Fibroblast of skin of back (primary cell): Measurements from ENCODE around the gene DYRK3.

Experiments
- DNase-seq: peaks from one replicate; pipeline ENCODE4 v3.0.0-alpha.2; 2013

DYRK3 gene

DNA sequence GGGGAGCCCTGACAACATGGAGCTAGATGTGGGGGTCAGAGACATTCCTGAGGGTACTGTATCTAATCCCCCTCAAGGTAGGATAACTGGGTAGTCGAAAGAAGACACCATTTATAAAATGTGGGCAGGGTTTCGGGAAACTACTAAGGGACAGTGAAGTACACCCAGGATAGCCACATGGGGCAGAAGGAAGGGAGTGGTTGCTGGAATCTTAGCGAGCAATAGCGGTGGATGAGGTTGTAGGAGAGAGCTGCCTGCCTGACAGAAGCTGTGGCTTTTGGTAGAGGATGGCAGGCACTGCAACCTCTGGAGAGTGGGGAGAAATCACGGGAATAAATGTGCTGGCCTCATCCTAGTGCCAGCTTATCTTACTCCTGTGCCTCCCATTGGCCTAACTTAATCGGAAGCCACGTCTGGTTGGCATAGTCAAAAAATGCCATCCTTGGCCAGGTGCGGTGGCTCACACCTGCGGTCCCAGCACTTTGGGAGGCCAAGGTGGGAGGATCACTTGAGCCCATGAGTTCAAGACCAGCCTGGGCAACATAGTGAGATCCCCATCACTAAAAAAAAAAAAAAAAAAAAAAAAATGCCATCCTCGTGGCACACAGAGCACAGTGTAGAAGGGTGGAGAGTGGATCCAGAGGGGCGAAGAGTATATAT, 26.0 kb downstream of the DYRK3 start:
- no peak for DNase-seq

DNA sequence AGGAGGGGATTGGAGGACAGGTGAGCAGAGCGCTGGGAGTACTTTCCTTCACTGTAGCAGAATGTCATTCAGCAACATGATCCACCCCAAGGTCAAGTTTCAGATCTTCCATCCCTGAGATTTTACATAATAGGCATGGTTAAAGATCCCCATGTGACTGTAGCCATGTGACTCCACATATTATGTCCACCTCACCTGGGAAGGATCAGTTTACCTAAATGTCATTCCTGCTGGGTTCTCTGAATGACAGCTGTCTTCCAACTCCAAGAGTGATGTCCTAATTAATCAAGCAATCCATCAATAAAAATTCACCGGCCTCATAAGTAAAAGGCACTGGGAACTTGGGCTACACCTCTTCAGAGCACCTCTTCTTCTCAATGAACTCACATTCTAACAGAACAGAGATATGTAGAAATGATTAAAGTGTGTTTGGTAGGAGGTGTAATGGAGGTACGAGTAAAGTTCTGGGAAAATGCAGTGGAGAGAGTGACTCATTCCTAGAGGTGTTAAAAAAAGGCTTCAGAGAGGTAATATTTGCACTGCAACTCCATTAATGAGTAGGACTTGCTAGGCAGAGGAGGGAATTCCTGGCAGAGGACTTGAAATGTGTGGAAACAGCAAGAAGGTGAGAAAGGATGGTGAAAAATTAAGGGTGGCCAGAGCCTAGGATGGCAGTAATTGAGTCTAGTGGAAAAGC, 27.2 kb downstream of the DYRK3 start:
- DNase-seq: no peak

DNA sequence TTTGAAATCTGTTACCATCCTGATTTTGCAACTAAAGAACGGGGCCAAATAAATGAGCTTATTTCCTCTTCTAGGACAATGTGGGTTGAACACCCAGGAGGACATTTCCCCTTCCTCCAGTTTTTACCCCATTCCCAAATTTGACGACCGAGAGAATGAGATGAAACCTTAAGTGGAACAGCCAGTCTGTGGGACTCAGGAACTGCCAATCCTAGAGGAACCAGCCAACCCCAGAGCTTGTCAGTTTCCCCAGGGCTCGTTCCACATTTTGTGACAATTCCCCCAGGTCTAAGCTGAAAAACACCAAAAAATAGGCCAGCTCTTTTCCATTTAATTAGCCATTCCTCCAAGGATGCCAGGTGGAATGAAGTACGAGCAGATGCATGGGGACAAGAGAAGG, 28.0 kb downstream of the DYRK3 start:
- no peak for DNase-seq

DNA sequence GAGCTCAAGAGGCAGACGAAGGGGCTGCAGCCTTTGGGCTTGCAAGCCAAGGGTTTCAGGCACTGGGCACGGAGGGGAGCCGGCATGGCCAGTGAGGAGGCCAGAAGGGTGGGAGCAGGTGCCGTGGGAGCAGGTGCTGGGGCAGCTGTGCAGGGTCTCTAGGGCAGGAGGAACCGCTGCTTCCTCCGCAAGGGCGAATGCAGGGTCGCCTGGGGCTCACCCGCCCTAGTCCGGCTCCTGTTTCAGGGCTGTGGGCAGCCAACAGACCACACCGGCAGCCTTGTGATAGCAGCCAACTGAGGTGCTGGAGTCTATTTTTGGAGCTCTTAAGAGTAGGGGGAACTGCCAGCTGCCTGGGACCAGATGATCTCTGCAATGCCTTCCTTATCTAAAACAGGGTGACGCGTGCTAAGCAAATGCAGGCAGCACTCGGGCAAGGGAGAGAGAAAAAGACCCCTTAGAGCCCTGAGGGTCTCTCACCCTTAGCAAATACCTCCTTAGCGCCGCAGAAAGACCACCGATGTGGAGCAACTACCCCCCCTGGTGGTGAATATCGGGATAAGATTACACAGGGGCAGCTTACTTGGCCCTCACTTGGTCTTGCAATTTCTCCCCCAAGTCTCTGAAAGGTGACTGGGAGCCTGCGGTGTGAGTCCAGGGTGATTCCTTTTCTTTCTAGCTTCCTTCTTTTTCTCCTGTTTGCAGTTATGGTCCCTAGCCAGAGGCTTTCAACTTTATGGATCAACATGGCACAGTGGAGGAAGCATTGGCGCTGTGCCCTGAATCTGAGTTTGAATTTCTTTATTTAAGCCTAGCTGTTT, 28.7 kb downstream of the DYRK3 start:
- DNase-seq: peak; percentile 54

DNA sequence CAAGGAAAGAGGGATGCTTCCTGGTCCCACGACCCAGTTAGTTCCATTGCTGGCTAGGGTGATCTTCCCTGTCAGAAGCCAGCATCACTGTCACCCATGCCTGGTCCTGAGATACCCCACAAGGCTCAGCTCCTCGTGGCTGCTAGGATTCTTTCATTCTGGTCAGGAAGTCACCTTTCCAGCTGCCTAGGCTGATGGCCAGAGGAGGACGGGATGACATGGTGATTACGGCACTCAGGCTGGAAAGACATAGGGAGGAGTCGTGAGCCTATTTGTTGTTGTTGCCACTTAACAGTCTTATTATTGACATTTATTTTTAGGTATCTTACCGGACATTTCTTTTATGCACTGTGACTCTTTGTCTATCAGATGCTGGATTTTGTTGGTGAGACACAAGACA, 29.4 kb downstream of the DYRK3 start:
- DNase-seq: no peak

DNA sequence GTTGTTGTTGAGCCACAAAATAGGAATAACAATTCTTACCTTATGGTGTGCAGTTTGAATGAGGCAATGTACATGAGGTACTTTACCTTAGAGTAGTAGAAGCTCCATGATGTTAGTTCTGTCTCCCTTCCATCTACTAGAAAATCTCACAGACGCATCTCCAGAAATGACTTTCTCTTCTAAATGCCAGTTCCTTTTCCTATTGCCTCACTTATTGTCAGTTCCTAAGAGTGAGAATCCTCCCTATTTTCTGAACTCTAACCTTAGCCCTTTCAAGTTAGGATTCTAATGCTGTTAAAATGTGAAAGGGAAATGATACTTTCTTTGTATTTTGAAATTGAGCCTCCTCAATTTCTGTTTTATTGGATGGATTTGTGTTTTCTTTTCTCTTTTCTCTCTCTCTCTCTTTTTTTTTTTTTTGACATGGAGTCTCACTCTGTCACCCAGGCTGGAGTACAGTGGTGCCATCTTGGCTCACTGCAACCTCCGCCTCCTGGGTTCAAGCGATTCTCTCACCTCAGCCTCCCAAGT, 30.8 kb downstream of the DYRK3 start:
- DNase-seq: no peak

DNA sequence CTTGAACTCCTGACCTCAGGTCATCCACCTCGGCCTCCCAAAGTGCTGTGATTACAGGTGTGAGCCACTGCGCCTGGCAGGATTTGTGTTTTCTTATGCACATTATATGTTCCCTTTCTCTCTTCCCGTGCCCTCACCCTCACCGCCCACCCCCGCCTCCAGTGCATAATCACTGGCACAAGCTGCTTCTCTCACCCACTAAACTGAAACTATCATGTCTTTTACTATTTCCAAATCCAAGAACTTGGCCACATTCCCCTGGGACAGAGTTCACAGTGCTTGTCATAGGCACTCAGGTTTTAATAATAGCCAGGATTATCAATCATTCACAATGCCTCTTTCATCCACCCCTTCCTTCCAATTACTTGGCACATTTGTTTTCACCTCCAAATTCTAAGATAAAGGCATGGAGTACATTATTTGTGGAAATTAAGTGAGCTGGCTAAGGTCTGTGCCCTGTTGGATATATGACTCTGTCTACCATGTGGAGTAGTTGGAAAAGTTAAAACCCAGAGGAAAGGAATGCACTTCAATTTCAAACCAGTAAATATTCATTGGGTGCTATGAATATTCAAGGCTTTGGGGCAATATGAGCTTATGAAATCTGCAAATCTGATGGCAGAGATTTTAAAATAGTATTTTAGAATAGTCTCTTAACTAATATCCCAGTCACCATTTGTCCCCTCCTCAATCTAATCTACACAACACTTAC, 31.8 kb downstream of the DYRK3 start:
- DNase-seq: no peak

DNA sequence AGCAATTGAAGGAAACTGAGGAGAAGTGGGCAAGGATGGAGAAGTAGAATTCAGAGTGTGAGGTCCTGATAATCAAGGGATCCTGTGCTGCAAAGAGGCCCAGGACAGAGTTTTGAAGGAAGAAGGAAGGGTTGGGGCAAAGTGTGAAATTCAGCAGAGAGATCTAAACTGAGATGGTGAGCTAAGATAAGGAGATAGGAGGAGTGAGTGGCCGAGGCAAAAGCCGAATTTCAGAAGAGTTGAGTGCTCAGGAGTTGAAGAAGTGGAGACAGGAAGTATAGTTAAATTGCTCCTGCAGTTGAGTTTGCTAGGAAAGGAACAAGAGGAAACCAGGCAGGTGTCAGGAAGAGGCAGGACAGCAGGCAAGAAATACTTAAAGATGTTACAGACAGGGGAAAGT, 33.0 kb downstream of the DYRK3 start:
- DNase-seq: no peak

DNA sequence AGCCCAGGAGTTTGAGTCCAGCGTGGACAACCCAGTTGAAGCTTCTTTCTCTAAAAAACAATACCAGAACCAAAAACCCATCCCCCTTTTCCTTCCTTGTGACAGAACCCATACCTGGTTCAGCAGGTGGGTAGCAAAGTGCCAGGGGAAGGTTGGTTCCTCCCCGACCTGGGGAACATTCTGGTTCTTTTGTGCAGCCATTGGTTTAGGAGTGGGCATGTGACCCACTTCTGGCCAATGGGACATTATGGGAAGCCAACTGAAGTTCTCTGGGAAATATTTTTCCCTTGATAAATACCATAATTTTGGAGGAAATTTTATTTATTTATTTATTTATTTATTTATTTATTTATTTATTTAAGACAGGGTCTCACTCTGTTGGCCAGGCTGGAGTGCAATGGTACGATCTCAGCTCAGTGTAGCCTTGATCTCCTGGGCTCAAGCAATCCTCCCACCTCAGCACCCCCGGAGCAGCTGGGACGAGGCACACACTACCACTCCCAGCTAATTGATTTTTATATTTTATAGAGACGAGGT, 33.6 kb downstream of the DYRK3 start:
- no peak for DNase-seq

DNA sequence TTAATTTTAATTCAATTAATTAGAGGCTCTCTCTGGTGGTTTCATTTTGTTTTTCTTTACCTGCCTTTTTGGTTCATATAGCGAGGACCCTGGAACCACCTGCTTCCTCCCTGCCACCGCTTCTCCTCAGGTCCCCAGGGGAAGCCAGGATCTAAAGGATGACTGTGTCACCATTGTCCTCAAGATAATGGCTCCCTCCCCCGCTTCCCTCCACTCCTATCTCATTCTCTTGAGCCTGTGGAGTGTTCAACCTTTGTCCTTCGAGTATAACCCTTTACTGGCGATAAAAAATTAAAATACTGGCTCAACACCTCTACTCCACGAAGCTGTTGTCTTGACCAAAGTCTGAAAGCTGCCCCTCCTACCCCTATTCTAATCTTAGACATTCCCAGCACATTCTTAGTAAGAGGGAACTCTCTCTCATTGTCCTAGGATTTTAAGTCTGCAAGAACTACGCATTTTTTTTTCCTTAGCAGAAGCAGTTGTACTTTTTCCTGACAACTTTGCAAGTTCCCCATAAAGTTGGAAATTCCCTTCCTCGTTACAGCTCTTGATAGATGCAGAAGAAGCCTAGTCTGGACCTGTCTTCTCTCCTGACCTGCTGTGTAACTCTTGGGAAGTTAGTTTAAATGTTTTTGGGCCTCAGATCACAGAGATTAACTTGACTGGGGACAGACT, 36.8 kb downstream of the DYRK3 start:
- DNase-seq: no peak

DNA sequence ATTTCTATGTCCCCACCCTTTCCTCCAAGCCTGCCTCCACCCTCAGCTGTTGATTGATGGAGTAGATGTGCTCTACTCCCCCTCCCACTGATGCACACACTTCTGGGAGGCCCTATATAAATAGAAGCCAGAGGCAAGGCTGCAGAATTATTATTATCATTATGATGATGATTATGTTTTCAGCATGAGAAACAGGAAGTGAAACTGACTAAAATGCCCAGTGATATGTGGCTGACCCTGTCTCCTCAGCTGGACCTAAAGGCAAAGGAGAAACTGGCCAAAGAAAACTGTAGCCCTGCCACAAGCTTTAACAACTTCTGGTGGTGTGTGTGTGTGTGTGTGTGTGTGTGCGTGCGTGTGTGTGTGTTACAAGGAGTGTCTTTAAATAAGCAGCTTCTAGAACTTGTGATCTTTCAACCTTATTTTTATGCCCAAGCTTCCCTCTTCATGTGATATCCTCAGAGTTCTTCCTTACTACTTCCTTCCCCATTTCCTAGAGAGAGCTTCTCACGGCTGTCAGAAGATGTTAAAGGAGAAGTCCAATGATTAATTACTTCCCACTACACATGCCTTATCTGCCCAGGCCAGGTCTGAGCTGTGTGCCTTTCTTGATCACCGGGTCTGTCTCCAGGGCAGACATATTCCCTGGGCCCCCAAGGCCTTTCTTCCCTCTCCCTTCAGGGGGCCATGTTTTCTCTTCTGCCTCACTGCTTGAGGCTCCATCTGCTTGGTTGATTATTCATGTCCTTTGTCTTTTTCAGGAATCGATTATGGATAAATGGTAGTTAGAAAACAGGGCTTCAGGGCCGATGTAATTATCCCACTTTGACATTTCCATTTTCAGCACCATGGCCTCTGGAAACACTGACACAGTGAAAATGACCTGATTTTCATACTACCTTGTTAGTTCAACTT, 37.8 kb downstream of the DYRK3 start:
- peak; percentile 59 for DNase-seq

DNA sequence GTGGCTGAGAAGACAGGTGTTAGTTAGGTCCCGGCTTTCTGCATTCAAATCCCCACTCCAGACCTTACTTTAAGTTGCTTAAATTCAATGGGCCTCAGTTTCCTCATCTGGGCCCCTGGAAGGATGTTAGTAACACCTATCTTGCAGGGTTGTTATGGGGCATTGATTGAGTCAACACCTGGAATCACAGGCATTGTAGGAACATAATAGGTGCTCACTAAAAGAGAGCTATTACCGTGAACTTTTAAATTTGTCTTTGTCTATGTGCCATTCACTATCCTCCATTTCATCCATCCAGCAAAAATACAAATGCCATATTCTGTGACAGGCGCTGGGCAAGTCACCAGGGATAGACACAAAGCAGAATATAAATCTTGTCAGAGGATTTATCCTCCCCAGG, 38.9 kb downstream of the DYRK3 start:
- no peak for DNase-seq

DNA sequence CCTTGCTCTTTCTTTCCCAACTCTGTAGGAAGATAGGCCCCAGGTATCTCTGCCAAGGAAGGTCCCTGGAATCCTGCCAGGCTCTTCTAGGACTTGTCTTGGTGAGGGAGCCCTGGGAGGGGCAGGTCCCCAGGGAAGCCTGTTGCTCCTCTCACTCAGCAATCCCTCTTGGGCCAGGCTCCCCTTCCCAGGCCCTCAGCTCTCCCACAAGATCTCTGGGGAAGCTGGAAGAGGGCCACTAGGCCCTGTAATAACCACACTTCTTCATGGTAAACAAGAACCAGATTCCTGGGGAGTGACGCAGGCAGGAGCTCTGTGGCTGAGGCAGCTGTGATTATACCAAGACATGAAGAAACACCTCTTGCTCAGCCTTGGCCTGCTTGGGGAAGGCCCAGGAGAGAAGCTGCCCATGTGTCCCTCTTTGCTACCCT, 39.4 kb downstream of the DYRK3 start:
- DNase-seq: peak; percentile 99

DNA sequence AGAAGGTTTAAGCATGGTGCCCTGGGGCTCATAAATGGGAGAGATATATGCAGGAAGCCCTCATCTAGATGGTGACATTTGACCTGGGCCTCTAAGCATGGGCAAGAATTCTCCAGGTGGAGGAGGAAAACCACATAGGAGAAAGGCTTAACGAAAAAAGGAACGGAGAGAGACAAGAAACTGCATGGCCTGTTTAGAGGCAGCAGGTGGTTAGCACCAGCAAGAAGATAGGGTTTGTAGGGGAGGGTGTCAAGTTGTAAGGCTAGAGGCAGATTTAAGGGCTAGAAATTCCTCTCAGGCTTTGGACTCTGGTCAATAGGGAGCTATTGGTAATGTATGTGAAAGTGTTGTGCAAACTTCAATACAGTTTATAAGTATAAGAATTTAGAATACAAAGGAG, 41.2 kb downstream of the DYRK3 start:
- no peak for DNase-seq

DNA sequence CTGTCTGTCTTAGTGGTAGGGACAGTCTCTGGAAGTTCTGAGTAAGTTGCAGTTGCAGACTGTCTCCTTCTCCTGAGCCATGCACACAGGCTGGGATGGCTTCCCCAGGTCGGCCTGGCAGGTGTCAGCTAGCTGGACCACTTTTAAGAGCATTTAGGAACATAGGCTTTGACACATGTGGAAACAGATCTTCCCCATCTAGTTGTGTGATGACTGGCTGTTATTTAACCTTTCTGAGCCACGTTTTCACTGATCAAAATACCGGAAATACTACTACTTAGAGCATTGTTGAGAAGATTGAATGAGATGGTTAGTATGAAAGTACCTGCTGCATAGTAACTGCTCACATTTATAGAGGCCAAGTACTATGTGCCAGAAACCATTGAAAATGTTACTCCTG, 43.2 kb downstream of the DYRK3 start:
- no peak for DNase-seq

DNA sequence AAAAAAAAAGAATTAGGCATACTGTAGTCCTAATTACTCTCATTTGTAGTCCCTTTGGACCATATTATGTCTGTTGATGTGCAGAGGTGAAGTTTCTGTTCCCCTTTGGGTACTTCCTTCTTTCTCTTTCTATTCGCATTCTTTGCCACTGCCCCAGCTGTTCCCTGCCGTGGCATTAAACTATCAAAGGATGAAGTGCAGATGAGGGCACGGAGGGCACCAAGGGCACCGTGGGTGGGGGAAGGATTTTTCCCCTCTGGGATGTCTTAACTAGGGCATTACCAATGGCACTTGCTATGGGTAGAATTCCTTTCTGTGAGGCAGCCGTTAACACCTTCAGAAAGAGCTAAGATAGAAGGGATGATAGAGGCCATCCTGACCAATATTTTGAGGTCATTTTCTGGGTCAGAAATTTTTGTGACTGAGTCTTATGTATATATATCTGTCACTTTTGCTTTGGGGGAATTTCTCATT, 44.4 kb downstream of the DYRK3 start:
- DNase-seq: no peak

DNA sequence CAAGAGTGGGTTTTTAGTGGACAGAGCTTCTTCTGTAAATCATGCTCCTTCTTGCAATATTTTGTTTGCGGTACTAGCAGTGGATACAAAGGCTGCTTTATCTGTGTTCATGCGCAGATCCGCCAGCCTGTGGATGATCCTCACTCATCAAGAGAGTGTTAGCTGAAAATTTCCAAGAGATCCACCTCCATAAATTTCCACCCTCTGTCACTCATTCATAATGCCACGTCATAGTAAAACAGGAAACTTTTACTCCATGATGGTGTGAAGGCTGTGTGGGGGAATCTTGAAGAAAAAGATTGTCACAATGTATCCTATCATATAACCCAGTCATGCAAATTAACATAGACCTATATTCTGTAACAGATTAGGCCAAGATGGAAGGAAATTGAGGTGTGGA, 44.9 kb downstream of the DYRK3 start:
- DNase-seq: no peak

DNA sequence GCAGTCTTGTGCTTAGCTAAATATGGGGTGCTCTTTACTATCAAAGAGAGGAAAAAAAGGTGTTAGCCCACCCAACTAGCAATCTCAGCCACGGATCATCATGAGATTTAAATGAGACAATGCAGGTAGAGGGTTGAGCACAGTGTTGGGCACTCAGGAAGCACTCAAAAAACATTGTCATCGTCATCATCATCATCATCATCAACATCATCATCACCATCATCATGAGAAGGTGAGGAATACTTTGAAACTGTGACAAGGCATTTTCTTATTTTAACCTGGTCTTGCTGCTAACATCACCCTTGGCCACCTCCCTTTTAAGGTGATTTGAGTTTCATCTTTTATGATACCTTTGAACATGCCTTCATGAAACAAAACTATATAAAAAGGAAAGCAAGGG, 46.0 kb downstream of the DYRK3 start:
- no peak for DNase-seq

DNA sequence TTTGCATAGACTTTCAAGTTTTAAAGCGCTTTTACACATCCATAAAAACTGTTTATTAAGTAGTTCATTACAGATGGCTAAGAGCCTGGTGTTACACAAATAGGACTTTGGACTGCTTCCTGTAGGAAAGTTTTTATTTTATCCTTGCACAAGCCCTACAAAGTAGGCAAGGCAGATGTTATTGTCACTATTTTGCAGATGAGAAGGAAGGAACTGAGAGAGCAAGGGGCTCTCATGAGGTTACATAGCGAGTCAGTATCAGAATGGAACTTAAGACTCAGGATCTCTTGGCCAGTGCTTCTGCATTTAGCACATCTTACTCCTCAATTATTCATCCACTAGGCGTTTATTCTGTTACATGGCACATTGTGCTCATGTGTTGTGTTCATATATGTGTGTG, 46.8 kb downstream of the DYRK3 start:
- no peak for DNase-seq

DNA sequence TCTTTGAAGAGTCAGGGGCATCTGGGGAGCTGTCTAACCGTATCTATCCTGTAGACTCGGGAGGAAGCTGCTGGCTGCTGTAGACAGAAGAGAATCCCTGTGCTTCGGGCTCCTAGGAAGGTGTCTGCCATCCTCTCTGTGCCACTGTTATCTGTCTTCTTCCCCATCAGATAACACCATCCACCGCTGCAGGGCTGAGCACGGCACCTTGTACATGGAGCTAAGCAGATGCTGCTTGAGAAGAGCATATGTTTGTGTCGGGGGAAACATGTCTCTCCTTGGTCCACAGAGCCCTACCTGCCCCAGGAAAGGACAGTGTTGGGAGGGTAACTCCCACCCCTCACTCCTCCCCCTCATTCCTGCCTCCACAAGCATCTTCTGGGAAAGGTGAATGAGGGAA, 48.0 kb downstream of the DYRK3 start:
- no peak for DNase-seq

DNA sequence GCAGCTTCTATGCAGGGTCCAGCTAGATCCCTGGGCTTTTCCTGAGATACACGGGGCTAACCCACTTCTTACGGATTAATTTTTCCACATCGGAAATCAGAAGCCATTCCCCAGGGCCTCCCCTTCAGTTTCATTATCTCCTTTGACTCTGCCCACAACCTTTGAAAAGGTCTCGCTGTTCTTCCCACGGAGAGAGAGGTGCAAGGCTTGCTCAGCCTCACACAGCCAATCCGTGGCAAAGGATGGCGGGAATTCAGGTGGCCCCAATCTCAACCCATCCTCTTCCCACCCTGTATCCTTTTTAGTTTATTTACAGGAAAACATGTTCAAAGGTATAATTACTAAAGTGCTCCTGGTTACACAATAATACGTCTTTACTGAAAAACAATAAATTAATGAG, 48.7 kb downstream of the DYRK3 start:
- no peak for DNase-seq
